ENCODE data around the gene SNRPD1.
"Not testable (repeated sequence)": the region's sequence is repeated elsewhere in the genome, so short reads cannot be mapped to it uniquely, and the experiment has no call there.

Gene SNRPD1

GRCh38 chr18:21612125-21613039 is at the start of gene SNRPD1:
SNRPD1 (plus strand) TSS chr18:21612314; CDS start chr18:21612430, 116 bp downstream.
- peak; percentile 92 for DNase-seq

- DNase-seq: no peak
These were observed 40.3 kb upstream of the SNRPD1 start for GRCh38 chr18:21571772-21572171.

GRCh38 chr18:21575656-21576055 is 36.5 kb upstream of the SNRPD1 start:
- no peak for DNase-seq

DNA sequence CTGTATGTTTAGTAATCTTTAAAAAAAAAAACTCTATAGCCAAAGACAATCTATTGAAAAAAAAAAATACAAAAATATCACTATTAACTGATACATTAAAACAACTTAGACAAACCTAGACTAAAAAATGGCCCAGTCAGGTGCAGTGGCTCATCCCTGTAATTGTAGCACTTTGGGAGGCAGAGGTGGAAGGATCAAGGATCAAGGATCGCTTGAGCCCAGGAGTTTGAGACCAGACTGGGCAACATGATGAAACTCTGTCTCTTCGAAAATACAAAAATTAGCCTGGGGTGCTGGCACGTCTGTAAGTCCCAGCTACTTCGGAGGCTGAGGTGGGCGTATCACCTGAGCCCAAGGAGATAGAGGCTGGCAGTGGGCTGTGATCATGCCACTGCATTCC is 27.7 kb upstream of the SNRPD1 start:
- no peak for DNase-seq

DNA sequence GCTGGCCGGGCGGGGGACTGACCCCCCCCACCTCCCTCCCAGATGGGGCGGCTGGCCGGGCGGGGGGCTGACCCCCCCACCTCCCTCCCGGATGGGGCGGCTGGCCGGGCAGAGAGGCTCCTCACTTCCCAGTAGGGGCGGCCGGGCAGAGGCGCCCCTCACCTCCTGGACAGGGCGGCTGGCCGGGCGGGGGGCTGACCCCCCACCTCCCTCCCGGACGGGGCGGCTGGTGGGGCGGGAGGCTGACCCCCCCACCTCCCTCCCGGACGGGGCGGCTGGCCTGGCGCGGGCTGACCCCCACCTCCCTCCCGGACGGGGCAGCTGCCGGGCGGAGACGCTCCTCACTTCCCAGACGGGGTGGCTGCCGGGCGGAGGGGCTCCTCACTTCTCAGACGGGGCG is 19.8 kb upstream of the SNRPD1 start:
- DNase-seq: not testable (repeated sequence)

- no peak for DNase-seq
These were observed 18.4 kb upstream of the SNRPD1 start for GRCh38 chr18:21593540-21594257.

GRCh38 chr18:21597620-21598019 is 14.5 kb upstream of the SNRPD1 start:
- no peak for DNase-seq

DNA sequence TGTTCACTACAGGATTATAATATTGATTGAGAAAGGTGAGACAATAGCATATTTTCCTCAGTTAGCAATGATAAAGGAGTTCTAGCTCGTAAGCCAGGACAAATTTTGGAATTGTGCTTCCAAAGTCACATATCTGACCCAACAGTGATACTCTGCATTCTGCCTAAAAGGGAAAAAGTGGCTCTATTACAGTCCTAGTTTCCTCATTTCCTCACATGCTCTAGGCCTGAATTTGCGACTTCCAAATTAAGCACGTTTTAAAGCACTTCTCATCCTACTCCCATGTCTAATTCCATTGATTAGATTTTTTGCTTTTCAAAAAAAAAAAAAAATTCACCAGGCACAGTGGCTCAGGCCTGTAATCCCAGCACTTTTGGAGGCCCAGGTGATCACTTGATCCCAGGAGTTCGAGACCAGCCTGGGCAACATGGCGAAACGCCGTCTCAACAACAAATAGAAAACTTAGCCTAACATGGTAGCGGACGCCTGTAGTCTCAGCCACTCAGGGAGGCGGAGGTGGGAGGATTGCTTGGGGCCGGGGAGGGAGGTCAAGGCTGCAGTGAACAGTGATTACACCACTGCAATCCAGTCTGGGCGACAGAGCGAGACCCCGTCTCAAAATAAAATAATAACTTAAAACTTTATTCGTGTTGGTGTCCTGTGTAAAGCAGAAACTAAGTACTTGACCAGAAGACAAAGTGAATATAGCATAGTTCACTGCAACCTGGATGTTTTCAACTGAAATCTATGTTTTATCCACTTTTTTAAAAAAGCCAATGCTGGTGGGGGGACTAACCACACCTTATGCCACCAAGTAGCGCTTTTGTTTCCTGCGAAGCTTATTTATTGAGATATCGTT is 13.2 kb upstream of the SNRPD1 start:
- DNase-seq: no peak

- no peak for DNase-seq
These were observed 12.3 kb upstream of the SNRPD1 start for GRCh38 chr18:21599585-21600525.

DNA sequence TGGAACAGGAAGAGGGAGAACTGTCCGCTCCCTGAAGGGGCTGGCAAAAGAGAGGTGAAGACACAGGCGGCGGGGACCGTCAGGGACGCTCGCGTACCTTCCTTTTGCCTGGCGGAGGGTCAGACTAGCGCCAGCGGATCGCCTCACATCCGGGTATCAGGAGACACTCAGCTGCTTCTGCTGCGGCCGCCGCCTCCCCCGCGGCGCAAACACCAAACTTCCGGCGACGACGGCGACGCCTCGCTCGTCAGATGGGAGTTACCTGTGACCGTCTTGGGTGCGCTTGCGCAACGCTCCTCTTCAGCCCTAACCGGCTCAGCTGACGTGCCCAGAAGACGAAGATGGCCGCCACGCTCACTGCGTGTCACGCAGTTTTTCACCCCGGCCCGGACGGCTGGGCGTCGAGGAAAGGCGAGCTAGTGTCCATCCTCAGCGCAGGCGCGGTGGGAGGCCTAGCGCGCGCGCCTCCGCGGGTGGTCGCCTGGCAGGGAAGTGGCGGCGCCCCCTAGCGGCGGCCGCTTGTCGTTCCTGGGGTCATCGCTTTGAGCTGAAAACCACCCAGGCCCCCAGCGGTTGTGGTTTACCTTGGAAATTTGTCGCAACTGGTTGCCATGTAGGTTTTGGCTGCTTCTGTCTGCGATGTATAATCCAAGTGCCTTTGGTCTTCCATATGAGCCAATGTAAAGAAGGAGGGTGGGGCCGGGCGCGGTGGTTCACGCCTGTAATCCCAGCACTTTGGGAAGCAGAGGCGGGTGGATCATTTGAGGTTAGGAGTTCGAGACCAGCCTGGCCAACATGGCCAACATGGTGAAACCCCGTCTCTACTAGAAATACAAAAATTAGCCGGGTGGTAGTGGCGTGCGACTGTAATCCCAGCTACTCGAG is 11.3 kb upstream of the SNRPD1 start, which contains the start of gene ESCO1:
Gene ESCO1 (minus strand): TSS at position 179 of the 885 bp plus-strand sequence. CDS start 25,861 bp downstream, outside the sequence.
- peak; percentile 96 for DNase-seq

DNA sequence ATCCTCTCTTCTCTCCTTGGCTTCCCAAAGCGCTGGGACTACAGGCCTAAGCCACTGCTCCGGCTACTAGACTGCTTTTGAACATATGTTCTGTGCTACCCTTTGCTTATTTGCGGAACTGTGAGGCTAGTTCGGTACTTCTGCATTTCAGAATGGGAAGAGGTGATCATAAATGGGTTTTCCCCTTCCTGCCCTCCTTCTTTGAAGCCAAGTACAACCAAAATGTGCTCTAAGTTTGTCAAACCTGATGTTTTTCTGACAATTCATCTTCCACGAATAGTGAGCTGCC is 9.9 kb upstream of the SNRPD1 start:
- DNase-seq: peak; percentile 69

DNA sequence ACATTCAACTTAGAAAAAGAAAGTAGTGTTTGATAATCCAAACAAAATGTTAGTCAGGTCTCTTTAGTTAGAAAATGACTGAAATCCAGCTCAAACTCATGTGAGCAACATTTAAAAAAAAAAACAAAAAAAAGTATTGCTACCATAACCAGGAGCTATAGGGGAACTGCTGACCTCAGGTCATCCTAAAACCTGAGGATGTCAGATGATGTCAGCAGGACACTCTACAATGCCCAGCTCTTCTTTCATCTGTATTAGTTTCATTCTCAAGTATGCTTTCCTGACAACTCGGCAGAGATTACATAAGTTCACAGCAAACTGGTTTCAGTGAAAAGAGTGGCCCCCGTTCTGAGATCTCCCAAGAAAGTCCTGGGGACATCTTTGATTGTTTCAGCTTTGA is 7.4 kb upstream of the SNRPD1 start:
- DNase-seq: no peak

DNA sequence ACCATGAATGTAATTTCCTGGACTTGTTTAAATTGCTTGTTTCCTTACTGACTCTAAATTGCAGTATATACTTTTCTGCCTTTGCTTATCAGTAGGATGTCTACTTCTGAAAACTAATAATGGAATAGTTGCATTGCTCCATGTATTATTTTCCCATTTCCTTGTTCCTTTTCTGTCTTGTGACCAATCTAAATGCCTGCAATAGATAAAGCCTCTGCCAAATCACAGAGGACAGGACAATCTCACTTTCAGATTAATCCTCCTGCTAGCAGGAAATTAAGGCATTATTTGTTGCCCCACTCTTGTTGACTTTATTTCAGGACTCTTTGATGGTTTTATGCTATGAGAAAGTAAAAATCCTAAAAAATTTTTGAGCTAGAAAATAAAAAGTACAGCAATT is 6.9 kb upstream of the SNRPD1 start:
- no peak for DNase-seq

GRCh38 chr18:21611401-21612124 is 551 bp upstream of the SNRPD1 start:
- DNase-seq: not testable (repeated sequence)

- DNase-seq: not testable (repeated sequence)
These were observed 9.5 kb downstream of the SNRPD1 start for GRCh38 chr18:21621640-21622039.

DNA sequence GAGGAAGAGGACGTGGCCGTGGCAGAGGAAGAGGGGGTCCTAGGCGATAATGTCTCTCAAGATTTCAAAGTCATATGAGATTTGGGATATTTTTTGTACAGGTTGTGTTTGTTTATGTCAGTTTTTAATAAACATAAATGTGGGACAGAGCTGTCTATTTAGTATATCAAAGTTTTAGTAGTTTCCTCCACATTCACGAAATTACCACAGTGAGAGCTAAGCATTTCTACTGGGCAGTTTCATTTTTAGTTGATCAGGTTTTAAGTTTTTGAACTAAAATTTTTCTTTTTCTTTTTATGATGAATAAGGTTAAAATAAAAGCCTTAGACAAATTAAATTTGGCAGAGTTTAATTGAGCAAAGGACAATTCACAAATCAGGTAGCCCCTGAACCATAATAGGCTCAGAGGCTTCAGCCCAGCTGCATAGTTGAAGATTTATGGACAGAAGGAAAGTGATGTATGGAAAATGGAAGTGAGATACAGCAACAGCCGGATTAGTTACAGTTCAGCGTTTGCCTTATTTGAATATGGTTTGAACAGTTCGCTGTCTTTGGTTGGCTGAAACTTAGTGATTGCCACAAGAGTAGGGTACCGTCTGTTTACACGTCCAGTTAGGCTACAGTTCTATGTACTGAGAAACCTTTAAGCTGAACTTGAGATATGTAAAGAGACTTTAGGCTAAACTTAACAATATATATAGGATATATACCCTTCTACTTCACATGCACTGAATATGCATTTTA is 17.1 kb downstream of the SNRPD1 start:
- DNase-seq: no peak

- DNase-seq: no peak
These were observed 20.3 kb downstream of the SNRPD1 start for GRCh38 chr18:21632393-21632792.

DNA sequence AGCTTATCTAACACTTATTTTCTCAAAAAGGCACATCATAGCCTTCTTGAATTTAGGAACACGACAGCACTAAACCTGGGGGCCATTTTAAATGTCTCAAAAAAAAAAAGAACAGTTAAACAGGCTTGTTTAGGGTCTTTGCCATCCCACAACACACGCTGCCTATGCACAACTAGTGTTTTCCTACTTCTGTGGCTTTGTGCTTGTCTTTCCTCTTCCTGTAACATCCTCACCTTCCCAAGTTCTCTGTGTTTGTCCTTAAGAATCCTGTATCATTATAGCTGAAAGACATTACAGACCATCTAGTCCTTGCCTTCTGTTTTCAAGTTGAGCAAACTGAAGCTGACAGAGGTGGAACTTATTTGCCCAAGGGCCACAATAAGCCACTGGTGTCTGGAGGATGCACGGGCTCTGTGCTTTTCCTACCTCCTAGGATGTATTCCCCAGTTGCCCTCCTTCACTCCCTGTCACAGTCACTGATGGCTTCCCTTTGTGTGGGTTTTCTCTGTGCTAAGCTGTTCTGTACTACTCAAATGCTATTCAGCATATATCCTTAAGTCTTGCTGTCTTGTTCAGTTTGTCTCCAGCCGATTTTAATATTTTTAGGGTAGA is 22.6 kb downstream of the SNRPD1 start:
- no peak for DNase-seq

GRCh38 chr18:21636769-21637168 is 24.7 kb downstream of the SNRPD1 start:
- DNase-seq: no peak

Measured in GDM1 (cell line).